HCT116 (cell line): ENCODE results near the gene ITPK1. TPM values are rescaled to one million over a fixed set of nuclear protein-coding genes. Genes with fewer than 3 reads are reported as not detected.

Experiments
- ATAC-seq: fragments of 200-7000 bp; cut with Tn5 transposase; 2 replicates; pipeline ENCODE4 v1.9.1; 2020; ENCODE audit warnings: mild to moderate bottlenecking, moderate library complexity
- BruUV-seq: library from RNA; stranded (reverse); fragments of 400-500 nt; replicated peaks from 2 replicates; lab custom pipeline; 2021; lab: Mats Ljungman, UMichigan
- CTCF ChIA-PET: fragments of 300-600 bp; sonication (Branson Sonifier 250); formaldehyde crosslinking; loops from one replicate; lab custom pipeline; 2021; ENCODE audit warnings: antibody characterized with exemption; lab: Charles Lee
- POLR2A ChIA-PET: fragments of 300-600, 350-600 bp; sonication (Branson Sonifier 250); formaldehyde crosslinking; loops from one replicate; lab custom pipeline; 2021; ENCODE audit warnings: antibody characterized with exemption; lab: Charles Lee
- RAD21 ChIA-PET, 2 experiments: fragments of 300-600 bp; sonication (Branson Sonifier 250); formaldehyde crosslinking; loops; one replicate each; lab custom pipeline; 2023; ENCODE audit warnings: low total read pairs in 2 of 2; ENCODE audit not compliant: uncharacterized antibody in 2 of 2, unreplicated experiment in 2 of 2, low non-redundant PET in 1 of 2; lab: Charles Lee
- DNase-seq: peaks from one replicate; pipeline ENCODE4 v3.0.0-alpha.2; 2010; ENCODE audit warnings: low read depth, low spot score
- H2AFZ ChIP-seq: fragments of 200-600 bp; shearing (Covaris generic), sonication (generic); 2 replicates; pipeline ENCODE4 v1.6.1; 2017; ENCODE audit warnings: low read depth, mixed run types, mixed read lengths, antibody characterized with exemption, low read length; ENCODE audit not compliant: poor library complexity, severe bottlenecking
- H3K27ac ChIP-seq: 2 replicates; pipeline ENCODE4 v1.5.1; 2012; ENCODE audit warnings: low read depth, low read length
- H3K27me3 ChIP-seq: fragments of 200-600 bp; sonication (generic); 2 replicates; pipeline ENCODE4 v1.6.1; 2016; ENCODE audit warnings: mixed run types, low read length, mixed read lengths; ENCODE audit not compliant: insufficient read depth
- H3K36me3 ChIP-seq, 2 experiments: fragments of 200-500 bp in 1 of 2; fragments of 200-600 bp in 1 of 2; sonication (Bioruptor generic) in 1 of 2; sonication (generic) in 1 of 2; 2 replicates each; pipeline versions ENCODE4 v1.5.1 to v1.6.1; 2014 to 2016; ENCODE audit warnings: low read length in 2 of 2, inconsistent platforms in 1 of 2, mixed read lengths in 1 of 2, mixed run types in 1 of 2; ENCODE audit not compliant: insufficient read depth in 2 of 2, control insufficient read depth in 1 of 2
- H3K4me1 ChIP-seq, 2 experiments: fragments of 200-600 bp in 1 of 2; sonication (generic) in 1 of 2; 2 replicates each; pipeline versions ENCODE4 v1.5.1 to v1.6.1; 2012 to 2017; ENCODE audit warnings: low read length in 2 of 2, inconsistent platforms in 1 of 2, mild to moderate bottlenecking in 1 of 2, mixed read lengths in 1 of 2, mixed run types in 1 of 2, moderate library complexity in 1 of 2; ENCODE audit not compliant: insufficient read depth in 2 of 2, control insufficient read depth in 1 of 2
- H3K4me2 ChIP-seq: fragments of 200-600 bp; sonication (generic); 2 replicates; pipeline ENCODE4 v1.6.1; 2017; ENCODE audit warnings: mixed run types, low read length, mixed read lengths
- H3K4me3 ChIP-seq, 2 experiments: fragments of 200-600 bp in 1 of 2; sonication (generic) in 1 of 2; replicated peaks in 1 of 2; 2 replicates each; pipeline ENCODE4 v1.5.1; 2011 to 2016; ENCODE audit warnings: low read length in 2 of 2, control low read depth in 1 of 2, low read depth in 1 of 2, mild to moderate bottlenecking in 1 of 2, mixed read lengths in 1 of 2, mixed run types in 1 of 2
- H3K79me2 ChIP-seq: fragments of 200-600 bp; sonication (generic); 2 replicates; pipeline ENCODE4 v1.6.1; 2017; ENCODE audit warnings: mild to moderate bottlenecking, mixed run types, low read length, moderate library complexity, mixed read lengths; ENCODE audit not compliant: insufficient read depth
- H3K9ac ChIP-seq: fragments of 200-600 bp; sonication (generic); 2 replicates; pipeline ENCODE4 v1.6.1; 2016; ENCODE audit warnings: low read length, mixed read lengths
- H3K9me2 ChIP-seq: fragments of 200-600 bp; sonication (generic), shearing (Covaris generic); 2 replicates; pipeline ENCODE4 v1.6.1; 2017; ENCODE audit warnings: mixed run types, mild to moderate bottlenecking, moderate library complexity; ENCODE audit not compliant: insufficient read depth
- H3K9me3 ChIP-seq, 2 experiments: fragments of 200-500 bp in 1 of 2; fragments of 200-600 bp in 1 of 2; sonication (Bioruptor generic) in 1 of 2; sonication (generic) in 1 of 2; 2 replicates each; pipeline ENCODE4 v1.6.1; 2014 to 2017; ENCODE audit warnings: low read length in 2 of 2, mixed read lengths in 2 of 2, inconsistent platforms in 1 of 2, low read depth in 1 of 2, mild to moderate bottlenecking in 1 of 2, mixed run types in 1 of 2, moderate library complexity in 1 of 2; ENCODE audit not compliant: control insufficient read depth in 1 of 2, insufficient read depth in 1 of 2
- H4K20me1 ChIP-seq: fragments of 200-600 bp; sonication (generic), shearing (Covaris generic); 2 replicates; pipeline ENCODE4 v1.6.1; 2017; ENCODE audit warnings: mixed run types, mild to moderate bottlenecking, moderate library complexity; ENCODE audit not compliant: insufficient read depth
- CBX3 ChIP-seq: IDR thresholded peaks from 2 replicates; pipeline ENCODE4 v1.6.1; 2012; ENCODE audit warnings: low read depth
- CEBPB ChIP-seq: IDR thresholded peaks from 2 replicates; pipeline ENCODE4 v1.6.1; 2012; ENCODE audit warnings: low read depth
- EZH2phosphoT487 ChIP-seq: fragments of 200-600 bp; IDR thresholded peaks from 2 replicates; pipeline ENCODE4 v1.6.1; 2018; ENCODE audit warnings: antibody characterized with exemption, borderline replicate concordance
- FOSL1 ChIP-seq: IDR thresholded peaks from 2 replicates; pipeline ENCODE4 v1.6.1; 2012; ENCODE audit warnings: low read depth
- MAX ChIP-seq: IDR thresholded peaks from 2 replicates; pipeline ENCODE4 v1.6.1; 2012
- POLR2AphosphoS5 ChIP-seq: IDR thresholded peaks from 2 replicates; pipeline ENCODE4 v1.6.1; 2011; ENCODE audit warnings: mild to moderate bottlenecking, low read depth, low read length, moderate library complexity
- REST ChIP-seq: IDR thresholded peaks from 2 replicates; pipeline ENCODE4 v1.6.1; 2012; ENCODE audit warnings: low read depth
- TCF7L2 ChIP-seq: IDR thresholded peaks from 2 replicates; pipeline ENCODE4 v1.7.0; 2011; ENCODE audit warnings: borderline replicate concordance, inconsistent platforms; ENCODE audit not compliant: insufficient read depth, insufficient read length; ENCODE audit errors: extremely low read depth
- YY1 ChIP-seq: IDR thresholded peaks from 2 replicates; pipeline ENCODE4 v1.6.1; 2011; ENCODE audit warnings: low read length, low read depth, moderate library complexity, mild to moderate bottlenecking; ENCODE audit not compliant: insufficient replicate concordance; ENCODE audit errors: extremely low read depth
- ZBTB33 ChIP-seq: IDR thresholded peaks from 2 replicates; pipeline ENCODE4 v1.6.1; 2011; ENCODE audit warnings: mild to moderate bottlenecking, low read length, moderate library complexity; ENCODE audit not compliant: insufficient replicate concordance; ENCODE audit errors: extremely low read depth
- intact Hi-C: fragments of 100-400 bp; cut with micrococcal nuclease; formaldehyde crosslinking; loops from 2 replicates; pipeline ENCODE4 v1.10.0; 2022
- total RNA-seq: library from RNA; stranded (reverse); gene quantifications from one replicate; pipeline ENCODE4 v1.2.1, GENCODE V29; 2021; ENCODE audit not compliant: unreplicated experiment
- TF ChIP-seq, protein P1 (sequence below), 3 experiments: fragments of 200-600 bp in 1 of 3; sonication (generic) in 1 of 3; IDR thresholded peaks in 2 of 3; conservative IDR thresholded peaks in 1 of 3; 2 replicates each; pipeline ENCODE4 v1.5.1; 2012 to 2017; ENCODE audit warnings: low read depth in 2 of 3, low read length in 2 of 3, antibody characterized with exemption in 1 of 3, borderline replicate concordance in 1 of 3, control low read depth in 1 of 3, mild to moderate bottlenecking in 1 of 3, mixed read lengths in 1 of 3, mixed run types in 1 of 3, moderate library complexity in 1 of 3; ENCODE audit not compliant: insufficient read depth in 1 of 3

The ITPK1 gene
- total RNA-seq, 1 experiment from 2014 or later: 70.2 TPM

GRCh38 chr14:93133464-93133863, 17.7 kb upstream of the ITPK1 start:
- Histone ChIP-seq H3K27ac (no peak overlapping the region), H3K36me3 (no peaks in the 10 kb centered on the region), H3K9me2 (no peaks in the 10 kb centered on the region), H3K4me3 (no peak overlapping the region), H3K4me2 (no peak overlapping the region), H3K79me2 (no peaks in the 10 kb centered on the region), H3K9me3 (no peaks in the 10 kb centered on the region), H4K20me1 (no peaks in the 10 kb centered on the region), H3K9ac (no peak overlapping the region), H3K4me1 (peaks cover 7 to 11% of the 10 kb centered on the region in 2 experiments), H2AFZ (no peak overlapping the region), H3K27me3 (no peaks in the 10 kb centered on the region)
- ChIA-PET POLR2A (no interaction called here), CTCF (interaction anchor here (1.5 to 3.3 kb wide), 3 partner anchors 19 to 182 kb away, joined by 6 to 46 read pairs (median 15); no protein-coding TSS in a partner anchor), RAD21 (interaction anchor here in 1 of 2 experiments (2.2 kb wide), 1 partner anchor 20 kb away, joined by 9 read pairs; no protein-coding TSS in a partner anchor)
- no TSS peak for BruUV-seq
- intact Hi-C loops: no loop called here
- DNase-seq: no peak
- TF ChIP-seq ZBTB33: no peak
- TF ChIP-seq CBX3: no peak
- TF ChIP-seq EZH2phosphoT487: no peak
- TF ChIP-seq YY1: no peak
- TF ChIP-seq MAX: no peak
- TF ChIP-seq TCF7L2: no peak
- TF ChIP-seq POLR2AphosphoS5: no peak
- no peak for TF ChIP-seq FOSL1
- TF ChIP-seq, protein P1, sequence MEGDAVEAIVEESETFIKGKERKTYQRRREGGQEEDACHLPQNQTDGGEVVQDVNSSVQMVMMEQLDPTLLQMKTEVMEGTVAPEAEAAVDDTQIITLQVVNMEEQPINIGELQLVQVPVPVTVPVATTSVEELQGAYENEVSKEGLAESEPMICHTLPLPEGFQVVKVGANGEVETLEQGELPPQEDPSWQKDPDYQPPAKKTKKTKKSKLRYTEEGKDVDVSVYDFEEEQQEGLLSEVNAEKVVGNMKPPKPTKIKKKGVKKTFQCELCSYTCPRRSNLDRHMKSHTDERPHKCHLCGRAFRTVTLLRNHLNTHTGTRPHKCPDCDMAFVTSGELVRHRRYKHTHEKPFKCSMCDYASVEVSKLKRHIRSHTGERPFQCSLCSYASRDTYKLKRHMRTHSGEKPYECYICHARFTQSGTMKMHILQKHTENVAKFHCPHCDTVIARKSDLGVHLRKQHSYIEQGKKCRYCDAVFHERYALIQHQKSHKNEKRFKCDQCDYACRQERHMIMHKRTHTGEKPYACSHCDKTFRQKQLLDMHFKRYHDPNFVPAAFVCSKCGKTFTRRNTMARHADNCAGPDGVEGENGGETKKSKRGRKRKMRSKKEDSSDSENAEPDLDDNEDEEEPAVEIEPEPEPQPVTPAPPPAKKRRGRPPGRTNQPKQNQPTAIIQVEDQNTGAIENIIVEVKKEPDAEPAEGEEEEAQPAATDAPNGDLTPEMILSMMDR (IDR thresholded peaks at IDR 0.05 in 2 of 3, conservative IDR thresholded peaks at IDR 0.05 in 1 of 3; ENCODE audit: borderline replicate concordance in 1 of 3, insufficient read depth in 1 of 3, low read depth in 2 of 3, low read length in 2 of 3): no peak
- TF ChIP-seq REST: no peak
- no peak for TF ChIP-seq CEBPB
- no peak for ATAC-seq
